K562 treated with DMSO at 1 percent for 4 hours (cell line): Measurements from ENCODE around the gene SLC18A2. TPM values are rescaled to one million over a fixed set of nuclear protein-coding genes. Genes with fewer than 3 reads are reported as not detected.

Experiments used
- total RNA-seq: library from RNA; unstranded; fragments of 300-600 nt; gene quantifications from 2 replicates; pipeline ENCODE4 v1.2.3, GENCODE V29; 2022; ENCODE audit not compliant: insufficient read depth

The SLC18A2 gene
- 1.3 and 2.1 TPM in 2 replicates for total RNA-seq

DNA sequence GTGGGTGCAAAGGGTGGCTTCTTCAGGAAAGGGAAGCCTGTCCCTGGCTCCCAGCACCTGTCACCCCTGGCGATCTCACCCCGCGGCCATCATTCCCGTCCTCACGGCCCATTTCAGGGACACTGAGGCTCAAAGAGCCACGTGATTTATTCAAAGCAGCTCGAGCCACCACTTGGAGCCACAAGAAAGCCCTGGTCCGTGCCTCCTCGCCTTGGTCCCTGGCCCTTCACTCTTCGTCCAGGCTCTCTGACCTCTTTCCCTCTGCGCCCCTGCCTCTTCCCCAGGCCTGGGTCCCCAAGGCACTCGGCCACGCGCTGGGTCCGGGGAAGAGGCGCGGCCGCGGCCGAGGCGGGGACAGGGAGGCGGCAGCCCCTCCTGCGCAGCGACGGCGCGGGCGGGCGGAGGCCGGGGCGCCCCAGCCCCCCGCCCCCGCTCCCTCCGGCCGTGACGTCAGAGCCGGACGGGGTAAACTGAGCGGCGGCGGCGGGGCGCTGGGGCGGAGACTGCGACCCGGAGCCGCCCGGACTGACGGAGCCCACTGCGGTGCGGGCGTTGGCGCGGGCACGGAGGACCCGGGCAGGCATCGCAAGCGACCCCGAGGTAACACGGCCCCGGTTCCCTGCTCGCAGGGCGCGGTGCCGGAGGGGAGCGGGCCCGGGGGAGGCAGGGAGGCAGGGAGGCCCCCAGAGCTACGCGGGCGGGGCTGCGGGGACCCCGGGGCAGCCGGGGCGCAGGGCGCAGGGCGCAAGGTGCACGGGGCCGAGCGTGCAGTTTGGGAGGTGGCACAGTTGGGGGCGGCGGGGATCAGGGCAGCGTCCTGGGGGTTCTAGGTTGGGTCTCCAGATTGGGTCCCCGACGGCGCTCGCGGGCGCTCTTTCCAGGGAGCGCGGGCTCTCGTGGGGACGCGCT lies at the start of gene SLC18A2:
TSS of gene SLC18A2 (plus strand) at position 494 of the 909 bp plus-strand sequence. CDS start 580 bp downstream, outside the sequence.

DNA sequence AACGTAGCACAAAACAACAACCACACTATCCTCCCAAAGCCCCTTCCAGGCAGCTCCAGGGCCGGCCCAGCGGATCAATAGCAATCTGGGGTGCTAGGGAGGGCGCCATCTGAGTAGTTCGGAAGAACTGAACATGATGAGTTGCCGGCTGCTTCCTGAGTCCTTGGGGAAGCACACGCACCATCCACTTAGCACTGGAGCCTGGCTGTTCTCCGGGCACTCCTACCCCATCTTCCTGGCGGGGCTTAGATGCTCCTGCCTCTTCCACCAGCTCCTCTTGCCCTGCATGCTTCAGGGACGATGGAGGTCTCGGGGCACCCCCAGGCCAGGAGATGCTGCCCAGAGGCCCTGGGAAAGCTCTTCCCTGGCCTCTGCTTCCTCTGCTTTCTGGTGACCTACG lies 43.7 kb upstream of the SLC18A2 start, which contains the start of gene KCNK18:
TSS of gene KCNK18 (plus strand) at position 301 of the 400 bp plus-strand sequence. CDS start at position 301, 0 bp downstream.

Other genes with a start within 250 kb of the SLC18A2 start
- gene SHTN1, start 235.9 kb upstream of the SLC18A2 start, total RNA-seq = 7.4 and 7.6 TPM in 2 replicates
- not detected in 2 replicates for gene VAX1, start 102.8 kb upstream of the SLC18A2 start, total RNA-seq
- not detected in 2 replicates for gene KCNK18, start 43.6 kb upstream of the SLC18A2 start, total RNA-seq
- 8.5 and 12.6 TPM in 2 replicates for gene PDZD8, start 134.3 kb downstream of the SLC18A2 start, total RNA-seq